Mesendoderm (in vitro differentiated cells): Measurements from ENCODE around the gene RNF10.
"Not testable (repeated sequence)": the region's sequence is repeated elsewhere in the genome, so short reads cannot be mapped to it uniquely, and the experiment has no call there.

Source experiments
- DNase-seq: peaks from one replicate; pipeline ENCODE4 v3.0.0; 2013
- H2AK5ac ChIP-seq: 2 replicates; pipeline ENCODE4 v1.6.1; 2013; ENCODE audit warnings: low read length, inconsistent platforms
- H2BK120ac ChIP-seq: 2 replicates; pipeline ENCODE4 v1.6.1; 2013; ENCODE audit warnings: low read depth, mild to moderate bottlenecking, low read length, moderate library complexity, mixed read lengths
- H2BK15ac ChIP-seq: replicated peaks from 2 replicates; pipeline ENCODE4 v1.6.1; 2013; ENCODE audit warnings: low read depth, mild to moderate bottlenecking, moderate library complexity
- H2BK5ac ChIP-seq: 2 replicates; pipeline ENCODE4 v1.6.1; 2013; ENCODE audit warnings: low read length, inconsistent platforms
- H3K18ac ChIP-seq: 2 replicates; pipeline ENCODE4 v1.6.1; 2013; ENCODE audit warnings: mild to moderate bottlenecking, low read length, mixed read lengths
- H3K23ac ChIP-seq: one replicate; pipeline ENCODE4 v1.6.1; 2013; ENCODE audit warnings: low read length
- H3K27ac ChIP-seq: 2 replicates; pipeline ENCODE4 v1.5.1; 2013; ENCODE audit warnings: low read depth, mild to moderate bottlenecking, inconsistent platforms, low read length, moderate library complexity
- H3K27me3 ChIP-seq: 2 replicates; pipeline ENCODE4 v1.6.1; 2013; ENCODE audit warnings: low read length, control low read depth, mild to moderate bottlenecking, inconsistent platforms; ENCODE audit not compliant: insufficient read depth, poor library complexity
- H3K36me3 ChIP-seq: 2 replicates; pipeline ENCODE4 v1.6.1; 2013; ENCODE audit warnings: low read length, inconsistent platforms; ENCODE audit not compliant: control insufficient read depth, insufficient read depth
- H3K4ac ChIP-seq: one replicate; pipeline ENCODE4 v1.6.1; 2013; ENCODE audit warnings: low read depth, mild to moderate bottlenecking, low read length, moderate library complexity
- H3K4me1 ChIP-seq: 2 replicates; pipeline ENCODE4 v1.6.1; 2013; ENCODE audit warnings: low read depth, low read length, inconsistent platforms; ENCODE audit not compliant: control insufficient read depth
- H3K4me2 ChIP-seq: 2 replicates; pipeline ENCODE4 v1.6.1; 2013; ENCODE audit warnings: low read length
- H3K4me3 ChIP-seq: 2 replicates; pipeline ENCODE4 v1.5.1; 2013; ENCODE audit warnings: mild to moderate bottlenecking, low read length
- H3K56ac ChIP-seq: one replicate; pipeline ENCODE4 v1.6.1; 2013; ENCODE audit warnings: low read length
- H3K79me1 ChIP-seq: 2 replicates; pipeline ENCODE4 v1.6.1; 2013; ENCODE audit warnings: low read length, inconsistent platforms
- H3K79me2 ChIP-seq: 2 replicates; pipeline ENCODE4 v1.6.1; 2013; ENCODE audit warnings: mild to moderate bottlenecking, low read length; ENCODE audit not compliant: control insufficient read depth, insufficient read depth
- H3K9ac ChIP-seq: 2 replicates; pipeline ENCODE4 v1.6.1; 2013; ENCODE audit warnings: low read length, inconsistent platforms
- H4K5ac ChIP-seq: one replicate; pipeline ENCODE4 v1.6.1; 2013; ENCODE audit warnings: low read length
- H4K8ac ChIP-seq: one replicate; pipeline ENCODE4 v1.6.1; 2013; ENCODE audit warnings: low read depth, mild to moderate bottlenecking, control low read depth, low read length, moderate library complexity
- WGBS: extraction: QIAGEN DNeasy Blood & Tissue Kit; methylation state at CpG from one replicate; pipeline ENCODE4 v1.1.7; 2013; ENCODE audit warnings: low lambda C conversion rate, missing lambda C conversion rate; ENCODE audit not compliant: insufficient coverage; ENCODE audit errors: extremely low coverage; 5-methylcytosine and 5-hydroxymethylcytosine counted together

Gene RNF10

GRCh38 chr12:120614848-120615247, 80.7 kb downstream of the RNF10 start:
- Histone ChIP-seq H2BK5ac (no peak overlapping the region), H3K27ac (no peak overlapping the region), H3K4me3 (no peak overlapping the region), H3K4me2 (no peak overlapping the region), H3K79me1 (no peaks in the 10 kb centered on the region), H3K27me3 (no peaks in the 10 kb centered on the region), H3K56ac (no peak overlapping the region), H3K4me1 (no peaks in the 10 kb centered on the region), H2BK120ac (no peak overlapping the region), H3K18ac (no peak overlapping the region), H3K4ac (no peak overlapping the region), H3K79me2 (no peaks in the 10 kb centered on the region), H2AK5ac (no peak overlapping the region), H3K36me3 (no peaks in the 10 kb centered on the region), H4K5ac (no peak overlapping the region), H3K9ac (no peak overlapping the region), H3K23ac (no peak overlapping the region), H2BK15ac (no peak overlapping the region), H4K8ac (no peak overlapping the region)
- no peak for DNase-seq

- not testable (repeated sequence) for H4K5ac ChIP-seq, H3K4ac ChIP-seq, H3K4me1 ChIP-seq, H3K27me3 ChIP-seq, H3K4me3 ChIP-seq, H3K18ac ChIP-seq, DNase-seq, H2BK15ac ChIP-seq, H3K27ac ChIP-seq, H3K36me3 ChIP-seq, H3K79me2 ChIP-seq, H3K56ac ChIP-seq, H3K4me2 ChIP-seq, H2BK120ac ChIP-seq, H3K23ac ChIP-seq, H3K9ac ChIP-seq, H2BK5ac ChIP-seq, H3K79me1 ChIP-seq, H2AK5ac ChIP-seq, H4K8ac ChIP-seq
- no CpG with 5 or more reads among the region's 3 CpGs for WGBS
These were observed 83.0 kb downstream of the RNF10 start for GRCh38 chr12:120617193-120617592.

GRCh38 chr12:120617767-120618166, 83.6 kb downstream of the RNF10 start:
- H3K27ac ChIP-seq, H2AK5ac ChIP-seq, H3K4me2 ChIP-seq, H3K56ac ChIP-seq, H3K27me3 ChIP-seq, H4K5ac ChIP-seq, H3K4me3 ChIP-seq, H2BK120ac ChIP-seq, H2BK15ac ChIP-seq, H3K36me3 ChIP-seq, H3K4ac ChIP-seq, H3K4me1 ChIP-seq, H3K18ac ChIP-seq, H3K9ac ChIP-seq, H2BK5ac ChIP-seq, H3K79me1 ChIP-seq, H4K8ac ChIP-seq, DNase-seq, H3K23ac ChIP-seq, H3K79me2 ChIP-seq: not testable (repeated sequence)
- no CpG with 5 or more reads among the region's 4 CpGs for WGBS

- H3K79me2 ChIP-seq = no peaks in the 10 kb centered on the region
- H3K4me3 ChIP-seq = no peak overlapping the region
- H3K23ac ChIP-seq = no peak overlapping the region
- H2BK15ac ChIP-seq = no peak overlapping the region
- no peak overlapping the region for H3K18ac ChIP-seq
- no peaks in the 10 kb centered on the region for H3K36me3 ChIP-seq
- H4K8ac ChIP-seq = no peak overlapping the region
- no peak overlapping the region for H2BK120ac ChIP-seq
- no peak overlapping the region for H2BK5ac ChIP-seq
- no peak overlapping the region for H3K56ac ChIP-seq
- no peak overlapping the region for H3K27ac ChIP-seq
- H3K9ac ChIP-seq = no peak overlapping the region
- no peak overlapping the region for H2AK5ac ChIP-seq
- no peak for DNase-seq
- H3K79me1 ChIP-seq = no peaks in the 10 kb centered on the region
- no peak overlapping the region for H3K4me2 ChIP-seq
- H3K4me1 ChIP-seq = no peaks in the 10 kb centered on the region
- no peak overlapping the region for H3K4ac ChIP-seq
- no peak overlapping the region for H4K5ac ChIP-seq
- 100% methylated on average over 1 of the region's 8 CpGs for WGBS
- H3K27me3 ChIP-seq = no peaks in the 10 kb centered on the region
These were observed 84.9 kb downstream of the RNF10 start for GRCh38 chr12:120618954-120619615.

- no peak overlapping the region for H3K18ac ChIP-seq
- H3K79me2 ChIP-seq = no peaks in the 10 kb centered on the region
- H3K9ac ChIP-seq = no peak overlapping the region
- H2AK5ac ChIP-seq = no peak overlapping the region
- no peak overlapping the region for H4K5ac ChIP-seq
- H2BK5ac ChIP-seq = no peak overlapping the region
- H4K8ac ChIP-seq = no peak overlapping the region
- H3K4me2 ChIP-seq = no peak overlapping the region
- no peak overlapping the region for H3K23ac ChIP-seq
- no peak overlapping the region for H2BK120ac ChIP-seq
- H3K4me1 ChIP-seq = no peaks in the 10 kb centered on the region
- no peaks in the 10 kb centered on the region for H3K36me3 ChIP-seq
- DNase-seq = no peak
- no peak overlapping the region for H3K4me3 ChIP-seq
- no peak overlapping the region for H3K27ac ChIP-seq
- no peak overlapping the region for H3K4ac ChIP-seq
- no peaks in the 10 kb centered on the region for H3K79me1 ChIP-seq
- no peak overlapping the region for H2BK15ac ChIP-seq
- no peaks in the 10 kb centered on the region for H3K27me3 ChIP-seq
- H3K56ac ChIP-seq = no peak overlapping the region
- WGBS = no CpG with 5 or more reads among the region's 2 CpGs
These were observed 86.5 kb downstream of the RNF10 start for GRCh38 chr12:120620624-120621023.
